SK-N-SH treated with all-trans-retinoic acid at 6 μM for 48 hours (cell line): ENCODE results near the gene LCLAT1.

Experiments
- CREB5 ChIP-seq: fragments of 250-450 bp; sonication (Bioruptor Pico); IDR thresholded peaks from 2 replicates; pipeline ENCODE4 v1.5.1; 2020; ENCODE audit warnings: low read depth, mild to moderate bottlenecking, moderate library complexity
- ESRRG ChIP-seq: fragments of 250-450 bp; sonication (Bioruptor Pico); IDR thresholded peaks from 2 replicates; pipeline ENCODE4 v1.6.1; 2021; ENCODE audit warnings: mild to moderate bottlenecking
- OSR1 ChIP-seq: fragments of 250-450 bp; sonication (Bioruptor Pico); IDR thresholded peaks from 2 replicates; pipeline ENCODE4 v1.8.0; 2022; ENCODE audit warnings: moderate library complexity, mild to moderate bottlenecking, inconsistent platforms
- ZFP30 ChIP-seq: fragments of 450-650 bp; formaldehyde crosslinking; IDR thresholded peaks from 2 replicates; pipeline ENCODE4 v1.5.0; 2022; ENCODE audit warnings: mild to moderate bottlenecking, moderate library complexity

DNA sequence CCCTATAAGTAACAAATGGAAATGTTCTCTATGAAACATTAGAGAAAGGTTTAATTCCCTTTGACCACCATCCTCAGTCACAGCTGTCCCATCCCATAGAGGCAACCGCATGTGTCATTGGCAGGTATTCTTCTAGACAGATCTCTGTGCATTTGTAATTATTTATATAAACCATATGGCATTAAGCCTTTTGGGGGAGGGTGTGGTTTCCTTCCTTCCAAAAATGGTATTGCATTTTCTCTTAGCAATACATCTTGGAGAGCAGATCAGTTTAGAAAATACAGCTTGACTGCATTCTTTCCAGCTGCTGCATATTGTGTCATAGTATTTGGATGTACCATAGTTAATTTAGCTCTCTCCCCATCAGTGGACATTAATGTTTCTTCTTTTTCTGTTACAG is 57.7 kb downstream of the LCLAT1 start:
- TF ChIP-seq OSR1 (CRISPR knock-in tag): no peak
- TF ChIP-seq ESRRG (CRISPR knock-in tag): no peak
- TF ChIP-seq CREB5 (CRISPR knock-in tag): no peak
- no peak for TF ChIP-seq ZFP30
